ENCODE data around the gene PHYKPL.
A peak's percentile ranks its signal among the peaks of the same experiment; 100 is the strongest.

PHYKPL gene

GRCh38 chr5:178196986-178197385 is 35.6 kb downstream of the PHYKPL start:
- H2BK5ac ChIP-seq (ENCODE audit: low read depth, low read length, poor library complexity, severe bottlenecking) = no peak overlapping the region
- no peak overlapping the region for H4K91ac ChIP-seq (ENCODE audit: low read length)
- WGBS = 79% methylated on average over 7 of the region's 8 CpGs
- H2BK15ac ChIP-seq (ENCODE audit: low read depth, poor library complexity, severe bottlenecking) = no peak overlapping the region
- no peak overlapping the region for H2AK5ac ChIP-seq (ENCODE audit: low read length, severe bottlenecking)
- H3K79me1 ChIP-seq (replicated peaks; ENCODE audit: low read length, poor library complexity, severe bottlenecking) = no peaks in the 10 kb centered on the region
- no peak overlapping the region for H2AFZ ChIP-seq (ENCODE audit: low read depth, low read length)
- no peak overlapping the region for H3K4me3 ChIP-seq (ENCODE audit: insufficient read depth in 1 of 2, low read depth in 1 of 2, low read length in 2 of 2)
- peaks cover 21 to 23% of the 10 kb centered on the region in 2 experiments for H3K27me3 ChIP-seq (ENCODE audit: control insufficient read depth in 1 of 2, insufficient read depth in 1 of 2, low read length in 2 of 2)
- no peak overlapping the region for H3K14ac ChIP-seq (ENCODE audit: low read length in 2 of 2)
- no peak overlapping the region for H4K8ac ChIP-seq (ENCODE audit: low read length)
- no peaks in the 10 kb centered on the region for H3K36me3 ChIP-seq (ENCODE audit: control insufficient read depth in 1 of 2, insufficient read depth in 2 of 2, low read depth in 1 of 2, low read length in 2 of 2)
- H3K4ac ChIP-seq (ENCODE audit: low read depth in 1 of 2, low read length in 2 of 2) = no peak overlapping the region
- H3K18ac ChIP-seq (ENCODE audit: low read depth in 1 of 2, low read length in 2 of 2) = no peak overlapping the region
- no peak overlapping the region for H3K23ac ChIP-seq (ENCODE audit: low read length in 2 of 2)
- H2BK12ac ChIP-seq (ENCODE audit: low read length in 2 of 2) = no peak overlapping the region
- no peak for DNase-seq
- H2BK120ac ChIP-seq (ENCODE audit: low read depth, low read length) = no peak overlapping the region
- peaks cover 3% of the 10 kb centered on the region for H3K4me1 ChIP-seq (ENCODE audit: control insufficient read depth, insufficient read depth, low read depth, low read length)
- no peak overlapping the region for H3K4me2 ChIP-seq (ENCODE audit: low read length, poor library complexity, severe bottlenecking)
- H3K27ac ChIP-seq (ENCODE audit: low read length, poor library complexity, severe bottlenecking) = no peak overlapping the region
- no peaks in the 10 kb centered on the region for H3K9me3 ChIP-seq (ENCODE audit: control insufficient read depth, low read length)
- H3K9ac ChIP-seq (ENCODE audit: low read length) = no peak overlapping the region

- no peak overlapping the region for H2BK120ac ChIP-seq (ENCODE audit: low read depth, low read length)
Observed at GRCh38 chr5:178196281-178196812, 36.3 kb downstream of the PHYKPL start.

GRCh38 chr5:178194026-178194425 is 38.6 kb downstream of the PHYKPL start:
- Histone ChIP-seq H2AFZ (ENCODE audit: low read depth, low read length) (no peak overlapping the region), H2BK5ac (ENCODE audit: low read depth, low read length, poor library complexity, severe bottlenecking) (no peak overlapping the region), H2BK120ac (ENCODE audit: low read depth, low read length) (no peak overlapping the region), H3K79me1 (replicated peaks; ENCODE audit: low read length, poor library complexity, severe bottlenecking) (no peaks in the 10 kb centered on the region), H3K27ac (ENCODE audit: low read length, poor library complexity, severe bottlenecking) (no peak overlapping the region), H4K91ac (ENCODE audit: low read length) (no peak overlapping the region), H2BK12ac (ENCODE audit: low read length in 2 of 2) (no peak overlapping the region), H3K4me1 (ENCODE audit: control insufficient read depth, insufficient read depth, low read depth, low read length) (no peaks in the 10 kb centered on the region), H3K14ac (ENCODE audit: low read length in 2 of 2) (no peak overlapping the region), H3K36me3 (ENCODE audit: control insufficient read depth in 1 of 2, insufficient read depth in 2 of 2, low read depth in 1 of 2, low read length in 2 of 2) (no peaks in the 10 kb centered on the region), H2AK5ac (ENCODE audit: low read length, severe bottlenecking) (no peak overlapping the region), H4K8ac (ENCODE audit: low read length) (no peak overlapping the region), H3K23ac (ENCODE audit: low read length in 2 of 2) (no peak overlapping the region), H3K27me3 (ENCODE audit: control insufficient read depth in 1 of 2, insufficient read depth in 1 of 2, low read length in 2 of 2) (peaks cover 21 to 23% of the 10 kb centered on the region in 2 experiments), H3K9ac (ENCODE audit: low read length) (no peak overlapping the region), H3K4me3 (ENCODE audit: insufficient read depth in 1 of 2, low read depth in 1 of 2, low read length in 2 of 2) (no peak overlapping the region), H3K4me2 (ENCODE audit: low read length, poor library complexity, severe bottlenecking) (no peak overlapping the region), H3K4ac (ENCODE audit: low read depth in 1 of 2, low read length in 2 of 2) (no peak overlapping the region), H3K9me3 (ENCODE audit: control insufficient read depth, low read length) (no peaks in the 10 kb centered on the region), H2BK15ac (ENCODE audit: low read depth, poor library complexity, severe bottlenecking) (no peak overlapping the region), H3K18ac (ENCODE audit: low read depth in 1 of 2, low read length in 2 of 2) (no peak overlapping the region)
- no peak for DNase-seq
- WGBS = 43% methylated on average over 7 of the region's 7 CpGs

More at GRCh38 chr5:178196281-178196812, 36.3 kb downstream of the PHYKPL start:
- H3K23ac ChIP-seq (ENCODE audit: low read length in 2 of 2) = no peak overlapping the region
- no peak overlapping the region for H3K4ac ChIP-seq (ENCODE audit: low read depth in 1 of 2, low read length in 2 of 2)
- H2AFZ ChIP-seq (ENCODE audit: low read depth, low read length) = no peak overlapping the region
- no peak overlapping the region for H3K27ac ChIP-seq (ENCODE audit: low read length, poor library complexity, severe bottlenecking)
- H3K9me3 ChIP-seq (ENCODE audit: control insufficient read depth, low read length) = no peaks in the 10 kb centered on the region
- no peak overlapping the region for H2BK5ac ChIP-seq (ENCODE audit: low read depth, low read length, poor library complexity, severe bottlenecking)
- H3K4me1 ChIP-seq (ENCODE audit: control insufficient read depth, insufficient read depth, low read depth, low read length) = no peaks in the 10 kb centered on the region
- H4K91ac ChIP-seq (ENCODE audit: low read length) = no peak overlapping the region
- peaks cover 21 to 23% of the 10 kb centered on the region in 2 experiments for H3K27me3 ChIP-seq (ENCODE audit: control insufficient read depth in 1 of 2, insufficient read depth in 1 of 2, low read length in 2 of 2)
- no peak overlapping the region for H2AK5ac ChIP-seq (ENCODE audit: low read length, severe bottlenecking)
- no peak overlapping the region for H4K8ac ChIP-seq (ENCODE audit: low read length)
- DNase-seq = no peak
- no peak overlapping the region for H3K18ac ChIP-seq (ENCODE audit: low read depth in 1 of 2, low read length in 2 of 2)
- no peak overlapping the region for H3K14ac ChIP-seq (ENCODE audit: low read length in 2 of 2)
- 86% methylated on average over 7 of the region's 7 CpGs for WGBS
- H3K36me3 ChIP-seq (ENCODE audit: control insufficient read depth in 1 of 2, insufficient read depth in 2 of 2, low read depth in 1 of 2, low read length in 2 of 2) = no peaks in the 10 kb centered on the region
- no peaks in the 10 kb centered on the region for H3K79me1 ChIP-seq (replicated peaks; ENCODE audit: low read length, poor library complexity, severe bottlenecking)
- H3K4me2 ChIP-seq (ENCODE audit: low read length, poor library complexity, severe bottlenecking) = no peak overlapping the region
- H3K4me3 ChIP-seq (ENCODE audit: insufficient read depth in 1 of 2, low read depth in 1 of 2, low read length in 2 of 2) = no peak overlapping the region
- H3K9ac ChIP-seq (ENCODE audit: low read length) = no peak overlapping the region
- peak overlapping the region; percentile 63 for H2BK15ac ChIP-seq (ENCODE audit: low read depth, poor library complexity, severe bottlenecking)
- no peak overlapping the region for H2BK12ac ChIP-seq (ENCODE audit: low read length in 2 of 2)

- no peak overlapping the region for H4K91ac ChIP-seq (ENCODE audit: low read length)
- H2BK12ac ChIP-seq (ENCODE audit: low read length in 2 of 2) = no peak overlapping the region
- H3K4me3 ChIP-seq (ENCODE audit: insufficient read depth in 1 of 2, low read depth in 1 of 2, low read length in 2 of 2) = no peak overlapping the region
- no peaks in the 10 kb centered on the region for H3K4me1 ChIP-seq (ENCODE audit: control insufficient read depth, insufficient read depth, low read depth, low read length)
- H3K27ac ChIP-seq (ENCODE audit: low read length, poor library complexity, severe bottlenecking) = no peak overlapping the region
- H3K9ac ChIP-seq (ENCODE audit: low read length) = no peak overlapping the region
- H3K27me3 ChIP-seq (ENCODE audit: control insufficient read depth in 1 of 2, insufficient read depth in 1 of 2, low read length in 2 of 2) = peaks cover 21 to 23% of the 10 kb centered on the region in 2 experiments
- no peaks in the 10 kb centered on the region for H3K79me1 ChIP-seq (replicated peaks; ENCODE audit: low read length, poor library complexity, severe bottlenecking)
- H3K36me3 ChIP-seq (ENCODE audit: control insufficient read depth in 1 of 2, insufficient read depth in 2 of 2, low read depth in 1 of 2, low read length in 2 of 2) = no peaks in the 10 kb centered on the region
- no peak overlapping the region for H2BK120ac ChIP-seq (ENCODE audit: low read depth, low read length)
- no peak overlapping the region for H2AK5ac ChIP-seq (ENCODE audit: low read length, severe bottlenecking)
- no peak overlapping the region for H2AFZ ChIP-seq (ENCODE audit: low read depth, low read length)
- H3K18ac ChIP-seq (ENCODE audit: low read depth in 1 of 2, low read length in 2 of 2) = no peak overlapping the region
- H4K8ac ChIP-seq (ENCODE audit: low read length) = no peak overlapping the region
- H3K9me3 ChIP-seq (ENCODE audit: control insufficient read depth, low read length) = no peaks in the 10 kb centered on the region
- no peak for DNase-seq
- H2BK5ac ChIP-seq (ENCODE audit: low read depth, low read length, poor library complexity, severe bottlenecking) = no peak overlapping the region
- no peak overlapping the region for H3K4me2 ChIP-seq (ENCODE audit: low read length, poor library complexity, severe bottlenecking)
- H3K23ac ChIP-seq (ENCODE audit: low read length in 2 of 2) = no peak overlapping the region
- 79% methylated on average over 8 of the region's 8 CpGs for WGBS
- H3K4ac ChIP-seq (ENCODE audit: low read depth in 1 of 2, low read length in 2 of 2) = no peak overlapping the region
- H3K14ac ChIP-seq (ENCODE audit: low read length in 2 of 2) = no peak overlapping the region
- H2BK15ac ChIP-seq (ENCODE audit: low read depth, poor library complexity, severe bottlenecking) = no peak overlapping the region
Observed at GRCh38 chr5:178193251-178193809, 39.3 kb downstream of the PHYKPL start.

Measured in mesenchymal stem cell (in vitro differentiated cells and primary cell).